AG04449 (cell line): ENCODE results near the gene DCDC1.

Experiments used
- CTCF ChIA-PET: fragments of 350-600 bp; formaldehyde crosslinking; extraction: SDS; loops from one replicate; lab custom pipeline; 2021; ENCODE audit warnings: antibody characterized with exemption; lab: Yijun Ruan, JAX
- POLR2A ChIA-PET: fragments of 400-600, 350-600 bp; formaldehyde crosslinking; extraction: SDS; loops from one replicate; lab custom pipeline; 2020; ENCODE audit warnings: antibody characterized with exemption, inconsistent platforms; lab: Yijun Ruan, JAX
- DNase-seq: peaks from one replicate; pipeline ENCODE4 v3.0.0-alpha.2; 2010; ENCODE audit warnings: low read depth, low spot score
- H3K4me3 ChIP-seq: 2 replicates; pipeline ENCODE4 v1.5.1; 2011; ENCODE audit warnings: low read depth, mild to moderate bottlenecking, control low read depth, low read length
- CTCF ChIP-seq: IDR thresholded peaks from one replicate; pipeline ENCODE4 v1.5.1; 2011; ENCODE audit warnings: mild to moderate bottlenecking, moderate library complexity, low read length, control low read depth, inconsistent platforms; ENCODE audit not compliant: insufficient read depth; ENCODE audit errors: missing control alignments

Gene DCDC1

DNA sequence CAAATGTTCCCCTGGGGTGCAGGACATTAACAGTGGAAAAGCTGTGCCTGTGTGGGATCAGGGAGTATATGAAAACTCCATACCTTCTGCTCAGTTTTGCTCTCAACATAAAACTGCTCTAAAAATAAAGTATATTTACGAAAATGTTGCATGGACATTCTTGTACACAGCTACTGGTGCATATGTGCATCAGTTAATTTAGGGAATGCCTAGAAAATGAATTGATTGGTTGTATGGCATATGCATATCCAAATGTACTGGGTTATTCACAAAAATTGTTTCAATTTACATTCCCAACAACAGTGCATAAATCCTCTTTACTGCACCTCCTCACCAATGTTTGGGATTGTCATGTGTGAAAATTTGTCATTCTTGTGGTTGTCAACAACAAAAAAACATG is 532.3 kb downstream of the DCDC1 start:
- TF ChIP-seq CTCF: no peak
- POLR2A ChIA-PET: no interaction called here
- DNase-seq: no peak
- H3K4me3 ChIP-seq: no peak overlapping the region
- CTCF ChIA-PET: no interaction called here

GRCh38 chr11:30832831-30833230 is 536.7 kb downstream of the DCDC1 start:
- DNase-seq: no peak
- ChIA-PET CTCF (no interaction called here), POLR2A (no interaction called here)
- no peak for TF ChIP-seq CTCF
- H3K4me3 ChIP-seq: no peak overlapping the region

DNA sequence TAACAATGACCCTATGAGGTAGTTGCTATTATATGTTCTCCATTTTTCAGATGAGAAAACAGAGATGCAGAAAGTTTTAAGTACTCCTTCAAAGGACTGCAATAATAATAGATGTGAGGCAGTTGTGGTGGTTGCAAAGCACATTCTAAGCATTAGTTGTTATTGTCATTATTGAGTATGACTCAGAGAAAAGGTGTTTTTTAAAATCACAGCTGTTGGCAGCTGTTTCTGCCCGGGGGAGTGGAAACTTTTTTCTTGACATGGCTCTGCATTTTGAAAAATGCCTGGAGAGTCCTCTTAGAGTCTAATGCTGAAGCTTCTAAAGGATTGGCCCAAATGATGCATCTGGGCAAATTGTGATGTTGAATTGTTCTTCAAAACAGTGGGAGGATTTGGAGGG is 538.9 kb downstream of the DCDC1 start:
- no peak for TF ChIP-seq CTCF
- POLR2A ChIA-PET: no interaction called here
- no peak overlapping the region for H3K4me3 ChIP-seq
- CTCF ChIA-PET: no interaction called here
- DNase-seq: no peak

DNA sequence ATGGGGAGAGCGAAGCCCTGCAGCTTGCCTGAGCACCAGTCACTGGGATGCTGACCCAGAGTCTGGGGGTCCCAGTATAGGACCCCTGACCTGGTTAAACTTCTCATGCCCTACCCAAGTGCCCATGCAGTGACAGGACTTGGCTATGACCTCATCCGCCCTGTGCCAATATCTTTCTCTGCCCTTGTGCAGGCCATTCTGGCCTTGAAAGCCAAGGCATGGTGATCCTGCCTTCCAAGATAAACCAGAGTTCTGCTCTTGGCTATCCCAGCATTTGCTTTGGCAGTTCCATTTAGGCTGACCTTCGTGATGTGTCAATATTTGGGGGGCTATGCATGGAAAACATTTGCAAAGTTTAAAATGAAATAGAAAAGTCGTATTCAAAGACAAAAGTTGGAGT is 542.6 kb downstream of the DCDC1 start:
- ChIA-PET POLR2A (no interaction called here), CTCF (no interaction called here)
- DNase-seq: no peak
- no peak for TF ChIP-seq CTCF
- H3K4me3 ChIP-seq: no peak overlapping the region

GRCh38 chr11:30825723-30826122 is 543.8 kb downstream of the DCDC1 start:
- no peak overlapping the region for H3K4me3 ChIP-seq
- no peak for DNase-seq
- ChIA-PET CTCF (no interaction called here), POLR2A (no interaction called here)
- no peak for TF ChIP-seq CTCF

DNA sequence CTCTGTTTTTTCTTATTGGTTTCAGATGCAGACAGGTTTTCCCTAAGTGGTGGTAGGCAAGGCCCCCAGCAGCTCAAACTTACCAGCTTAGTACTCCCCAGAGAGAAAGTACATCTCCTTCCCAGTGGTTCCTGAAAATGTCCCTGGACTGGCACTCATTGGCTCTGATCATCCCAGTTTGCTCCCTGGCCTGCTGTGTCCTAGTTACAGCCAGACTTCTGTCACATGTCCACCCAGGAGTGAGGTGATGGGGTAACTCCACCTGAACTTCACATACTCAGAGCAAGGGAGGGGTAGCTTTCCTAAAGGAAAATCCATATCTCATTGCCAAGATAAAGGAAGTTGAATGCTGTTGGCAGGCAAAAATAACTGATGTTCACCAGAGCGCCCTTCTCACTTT is 546.4 kb downstream of the DCDC1 start:
- TF ChIP-seq CTCF: no peak
- DNase-seq: no peak
- H3K4me3 ChIP-seq: no peak overlapping the region
- CTCF ChIA-PET: no interaction called here
- POLR2A ChIA-PET: no interaction called here
